ENCODE data around the gene SPPL2C. TPM values are rescaled to one million over a fixed set of nuclear protein-coding genes. Genes with fewer than 3 reads are reported as not detected.
A peak's percentile ranks its signal among the peaks of the same experiment; 100 is the strongest.

SPPL2C gene
- total and polyA plus RNA-seq, 2 experiments from 2014 or later = 0.12 TPM; not detected in 1

- no peak for DNase-seq (ENCODE audit: low read depth in 1 of 2, low spot score in 1 of 2)
- H3K27ac ChIP-seq = no peak overlapping the region
- no peaks in the 10 kb centered on the region for H3K4me1 ChIP-seq (ENCODE audit: low read depth)
- H3K27me3 ChIP-seq = peaks cover 19% of the 10 kb centered on the region
- no peaks in the 10 kb centered on the region for H3K9me3 ChIP-seq (ENCODE audit: low read depth)
- H3K36me3 ChIP-seq = no peaks in the 10 kb centered on the region
- TF ChIP-seq, protein P1, sequence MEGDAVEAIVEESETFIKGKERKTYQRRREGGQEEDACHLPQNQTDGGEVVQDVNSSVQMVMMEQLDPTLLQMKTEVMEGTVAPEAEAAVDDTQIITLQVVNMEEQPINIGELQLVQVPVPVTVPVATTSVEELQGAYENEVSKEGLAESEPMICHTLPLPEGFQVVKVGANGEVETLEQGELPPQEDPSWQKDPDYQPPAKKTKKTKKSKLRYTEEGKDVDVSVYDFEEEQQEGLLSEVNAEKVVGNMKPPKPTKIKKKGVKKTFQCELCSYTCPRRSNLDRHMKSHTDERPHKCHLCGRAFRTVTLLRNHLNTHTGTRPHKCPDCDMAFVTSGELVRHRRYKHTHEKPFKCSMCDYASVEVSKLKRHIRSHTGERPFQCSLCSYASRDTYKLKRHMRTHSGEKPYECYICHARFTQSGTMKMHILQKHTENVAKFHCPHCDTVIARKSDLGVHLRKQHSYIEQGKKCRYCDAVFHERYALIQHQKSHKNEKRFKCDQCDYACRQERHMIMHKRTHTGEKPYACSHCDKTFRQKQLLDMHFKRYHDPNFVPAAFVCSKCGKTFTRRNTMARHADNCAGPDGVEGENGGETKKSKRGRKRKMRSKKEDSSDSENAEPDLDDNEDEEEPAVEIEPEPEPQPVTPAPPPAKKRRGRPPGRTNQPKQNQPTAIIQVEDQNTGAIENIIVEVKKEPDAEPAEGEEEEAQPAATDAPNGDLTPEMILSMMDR (IDR thresholded peaks at IDR 0.05; ENCODE audit: low read depth, low read length) = no peak
- H3K4me3 ChIP-seq = no peak overlapping the region
Measured at GRCh38 chr17:45877467-45877866, 32.8 kb downstream of the SPPL2C start.

DNA sequence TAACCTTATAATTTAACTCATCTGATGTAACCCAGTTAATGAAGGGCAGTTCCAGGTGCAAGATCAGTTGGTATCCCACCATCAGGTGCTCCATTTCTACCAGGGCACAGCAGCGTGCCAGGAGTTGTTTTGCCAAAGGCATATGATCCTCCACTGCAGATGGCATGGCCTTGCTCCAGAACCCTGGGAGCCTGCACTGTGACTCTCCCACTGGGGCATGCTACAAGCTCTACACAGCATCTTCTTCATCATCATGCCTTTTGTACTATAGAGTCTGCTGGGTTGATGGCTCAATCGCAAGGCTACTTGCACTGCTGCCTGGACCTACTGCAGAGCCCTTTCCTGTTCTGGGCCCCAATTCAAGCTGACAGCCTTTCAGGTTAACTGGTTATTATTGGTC lies 38.4 kb downstream of the SPPL2C start:
- no peak overlapping the region for H3K27ac ChIP-seq
- H3K9me3 ChIP-seq (ENCODE audit: low read depth) = no peaks in the 10 kb centered on the region
- H3K27me3 ChIP-seq = peaks cover 5% of the 10 kb centered on the region
- no peaks in the 10 kb centered on the region for H3K4me1 ChIP-seq (ENCODE audit: low read depth)
- no peak for DNase-seq (ENCODE audit: low read depth in 1 of 2, low spot score in 1 of 2)
- no peak overlapping the region for H3K4me3 ChIP-seq
- TF ChIP-seq, protein P1 (IDR thresholded peaks at IDR 0.05; ENCODE audit: low read depth, low read length) = no peak
- H3K36me3 ChIP-seq = no peaks in the 10 kb centered on the region

- no peak for DNase-seq (ENCODE audit: low read depth in 1 of 2, low spot score in 1 of 2)
- Histone ChIP-seq H3K9me3 (ENCODE audit: low read depth) (no peaks in the 10 kb centered on the region), H3K4me1 (ENCODE audit: low read depth) (no peaks in the 10 kb centered on the region), H3K36me3 (no peaks in the 10 kb centered on the region), H3K4me3 (no peak overlapping the region), H3K27me3 (peaks cover 13% of the 10 kb centered on the region), H3K27ac (no peak overlapping the region)
- TF ChIP-seq, protein P1 (IDR thresholded peaks at IDR 0.05; ENCODE audit: low read depth, low read length) = no peak
Measured at GRCh38 chr17:45886852-45887251, 42.2 kb downstream of the SPPL2C start.

DNA sequence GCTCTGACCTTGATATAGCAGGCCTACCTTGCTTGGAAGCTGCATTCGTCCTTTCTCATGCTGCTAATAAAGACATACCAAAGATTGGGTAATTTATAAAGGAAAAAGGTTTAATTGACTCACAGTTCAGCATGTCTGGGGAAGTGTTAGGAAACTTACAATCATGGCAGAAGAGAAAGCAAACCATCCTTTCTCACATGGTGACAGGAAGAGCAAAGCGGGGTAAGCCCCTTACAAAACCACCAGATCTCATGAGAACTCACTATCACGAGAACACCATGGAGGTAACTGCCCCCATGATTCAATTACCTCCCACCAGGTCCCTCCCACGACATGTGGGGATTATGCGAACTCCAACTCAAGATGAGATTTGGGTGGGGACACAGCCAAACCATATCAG lies 43.7 kb downstream of the SPPL2C start:
- Histone ChIP-seq H3K4me1 (ENCODE audit: low read depth) (no peaks in the 10 kb centered on the region), H3K36me3 (no peaks in the 10 kb centered on the region), H3K9me3 (ENCODE audit: low read depth) (no peaks in the 10 kb centered on the region), H3K27me3 (peaks cover 13% of the 10 kb centered on the region), H3K4me3 (no peak overlapping the region), H3K27ac (no peak overlapping the region)
- no peak for DNase-seq (ENCODE audit: low read depth in 1 of 2, low spot score in 1 of 2)
- TF ChIP-seq, protein P1 (IDR thresholded peaks at IDR 0.05; ENCODE audit: low read depth, low read length) = no peak

- no peak for DNase-seq (ENCODE audit: low read depth in 1 of 2, low spot score in 1 of 2)
- TF ChIP-seq, protein P1 (IDR thresholded peaks at IDR 0.05; ENCODE audit: low read depth, low read length) = no peak
- H3K4me3 ChIP-seq = no peak overlapping the region
- no peak overlapping the region for H3K27ac ChIP-seq
- H3K4me1 ChIP-seq (ENCODE audit: low read depth) = no peaks in the 10 kb centered on the region
- no peaks in the 10 kb centered on the region for H3K36me3 ChIP-seq
- no peaks in the 10 kb centered on the region for H3K9me3 ChIP-seq (ENCODE audit: low read depth)
- peaks cover 15% of the 10 kb centered on the region for H3K27me3 ChIP-seq
Measured at GRCh38 chr17:45889579-45889978, 44.9 kb downstream of the SPPL2C start.

DNA sequence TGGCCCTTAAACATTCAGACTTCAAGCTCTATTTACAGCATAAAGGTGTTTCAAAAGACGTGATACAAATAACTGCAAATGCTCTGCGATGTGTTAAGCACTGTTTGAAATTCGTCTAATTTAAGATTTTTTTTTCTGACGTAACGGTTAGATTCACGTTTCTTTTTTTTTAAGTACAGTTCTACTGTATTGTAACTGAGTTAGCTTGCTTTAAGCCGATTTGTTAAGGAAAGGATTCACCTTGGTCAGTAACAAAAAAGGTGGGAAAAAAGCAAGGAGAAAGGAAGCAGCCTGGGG lies 49.0 kb downstream of the SPPL2C start:
- H3K4me1 ChIP-seq (ENCODE audit: low read depth) = no peaks in the 10 kb centered on the region
- TF ChIP-seq, protein P1 (IDR thresholded peaks at IDR 0.05; ENCODE audit: low read depth, low read length) = no peak
- no peak for DNase-seq (ENCODE audit: low read depth in 1 of 2, low spot score in 1 of 2)
- peak overlapping the region; percentile 82 for H3K4me3 ChIP-seq
- H3K9me3 ChIP-seq (ENCODE audit: low read depth) = no peaks in the 10 kb centered on the region
- H3K27me3 ChIP-seq = peaks cover 56% of the 10 kb centered on the region
- no peak overlapping the region for H3K27ac ChIP-seq
- no peaks in the 10 kb centered on the region for H3K36me3 ChIP-seq
